Measurements from ENCODE around the gene PYGM.

PYGM gene

GRCh38 chr11:64791781-64792291 is 32.1 kb upstream of the PYGM start:
- TF ChIP-seq Cebpa-rat (IDR thresholded peaks at IDR 0.05): no peak
- no peaks in the 10 kb centered on the region for H3K27me3 ChIP-seq
- H3K36me3 ChIP-seq: peaks cover 56% of the 10 kb centered on the region
- H3K4me1 ChIP-seq: peaks cover 51% of the 10 kb centered on the region
- no peak overlapping the region for H3K9ac ChIP-seq
- H4K20me1 ChIP-seq: no peaks in the 10 kb centered on the region
- H3K27ac ChIP-seq: 0 out of 2 replicates have a peak overlapping the region, but pooled peaks have one; percentile 30
- no peak overlapping the region for H3K4me3 ChIP-seq
- H3K9me3 ChIP-seq: no peaks in the 10 kb centered on the region
- no peak overlapping the region for H3K4me2 ChIP-seq

- no peak overlapping the region for H3K9ac ChIP-seq
- no peak overlapping the region for H3K4me2 ChIP-seq
- peaks cover 37% of the 10 kb centered on the region for H3K4me1 ChIP-seq
- H3K36me3 ChIP-seq: peaks cover 47% of the 10 kb centered on the region
- H4K20me1 ChIP-seq: no peaks in the 10 kb centered on the region
- H3K27me3 ChIP-seq: no peaks in the 10 kb centered on the region
- H3K4me3 ChIP-seq: no peak overlapping the region
- no peaks in the 10 kb centered on the region for H3K9me3 ChIP-seq
- 0 out of 2 replicates have a peak overlapping the region, but pooled peaks have one; percentile 22 for H3K27ac ChIP-seq
- no peak for TF ChIP-seq Cebpa-rat (IDR thresholded peaks at IDR 0.05)
Measured at GRCh38 chr11:64790205-64791095, 30.7 kb upstream of the PYGM start.

GRCh38 chr11:64789331-64790204 is 29.8 kb upstream of the PYGM start:
- Histone ChIP-seq H3K27me3 (no peaks in the 10 kb centered on the region), H3K9me3 (no peaks in the 10 kb centered on the region), H3K27ac (0 out of 2 replicates have a peak overlapping the region, but pooled peaks have one; percentile 22), H3K4me2 (no peak overlapping the region), H4K20me1 (no peaks in the 10 kb centered on the region), H3K9ac (no peak overlapping the region), H3K36me3 (peaks cover 47% of the 10 kb centered on the region), H3K4me1 (peaks cover 28% of the 10 kb centered on the region), H3K4me3 (no peak overlapping the region)
- TF ChIP-seq Cebpa-rat (IDR thresholded peaks at IDR 0.05): no peak

GRCh38 chr11:64788321-64789215 is 28.8 kb upstream of the PYGM start:
- no peaks in the 10 kb centered on the region for H3K27me3 ChIP-seq
- H3K27ac ChIP-seq: peak overlapping the region; percentile 35; the same call in 1 of the 2 replicates
- no peak overlapping the region for H3K4me3 ChIP-seq
- no peak for TF ChIP-seq Cebpa-rat (IDR thresholded peaks at IDR 0.05)
- H3K4me2 ChIP-seq: no peak overlapping the region
- no peak overlapping the region for H3K9ac ChIP-seq
- peaks cover 47% of the 10 kb centered on the region for H3K36me3 ChIP-seq
- H4K20me1 ChIP-seq: no peaks in the 10 kb centered on the region
- H3K4me1 ChIP-seq: peaks cover 18% of the 10 kb centered on the region
- H3K9me3 ChIP-seq: no peaks in the 10 kb centered on the region

GRCh38 chr11:64787526-64788320 is 27.9 kb upstream of the PYGM start:
- peak overlapping the region; percentile 40 for H3K4me2 ChIP-seq
- H3K9me3 ChIP-seq: no peaks in the 10 kb centered on the region
- H3K27me3 ChIP-seq: no peaks in the 10 kb centered on the region
- no peak overlapping the region for H3K4me3 ChIP-seq
- no peak overlapping the region for H3K9ac ChIP-seq
- no peaks in the 10 kb centered on the region for H4K20me1 ChIP-seq
- no peak for TF ChIP-seq Cebpa-rat (IDR thresholded peaks at IDR 0.05)
- H3K4me1 ChIP-seq: peaks cover 15% of the 10 kb centered on the region
- H3K27ac ChIP-seq: no peak overlapping the region
- peaks cover 47% of the 10 kb centered on the region for H3K36me3 ChIP-seq

GRCh38 chr11:64786308-64786707 is 26.5 kb upstream of the PYGM start:
- Histone ChIP-seq H3K36me3 (peaks cover 35% of the 10 kb centered on the region), H3K9ac (0 out of 2 replicates have a peak overlapping the region, but pooled peaks have one; percentile 10), H3K27ac (no peak overlapping the region), H4K20me1 (no peaks in the 10 kb centered on the region), H3K4me3 (no peak overlapping the region), H3K4me1 (peaks cover 14% of the 10 kb centered on the region), H3K9me3 (no peaks in the 10 kb centered on the region), H3K27me3 (no peaks in the 10 kb centered on the region), H3K4me2 (no peak overlapping the region)
- no peak for TF ChIP-seq Cebpa-rat (IDR thresholded peaks at IDR 0.05)

GRCh38 chr11:64784813-64785581 is 25.2 kb upstream of the PYGM start:
- TF ChIP-seq Cebpa-rat (IDR thresholded peaks at IDR 0.05): no peak
- no peaks in the 10 kb centered on the region for H4K20me1 ChIP-seq
- H3K9ac ChIP-seq: no peak overlapping the region
- no peaks in the 10 kb centered on the region for H3K27me3 ChIP-seq
- H3K9me3 ChIP-seq: no peaks in the 10 kb centered on the region
- H3K36me3 ChIP-seq: peaks cover 22% of the 10 kb centered on the region
- H3K27ac ChIP-seq: no peak overlapping the region
- no peak overlapping the region for H3K4me3 ChIP-seq
- no peak overlapping the region for H3K4me2 ChIP-seq
- H3K4me1 ChIP-seq: peaks cover 16% of the 10 kb centered on the region

Data from BLaER1 (cell line).